Cardiac muscle cell (in vitro differentiated cells and primary cell): Measurements from ENCODE around the gene TALDO1. TPM values are rescaled to one million over a fixed set of nuclear protein-coding genes. Genes with fewer than 3 reads are reported as not detected.
A peak's percentile ranks its signal among the peaks of the same experiment; 100 is the strongest.

Experiments
- DNase-seq, 2 donors: peaks; one replicate each; pipeline versions ENCODE4 v3.0.0 to v3.0.0-alpha.2; 2010 to 2017; ENCODE audit warnings: low read depth in 1 of 2, low spot score in 1 of 2
- H3K27ac ChIP-seq: fragments of 200-600 bp; sonication (generic); 2 replicates; pipeline ENCODE4 v1.5.1; 2016
- H3K27me3 ChIP-seq: fragments of 200-600 bp; sonication (generic); 2 replicates; pipeline ENCODE4 v1.6.0; 2016; ENCODE audit warnings: control low read depth
- H3K36me3 ChIP-seq: fragments of 200-600 bp; sonication (generic); 2 replicates; pipeline ENCODE4 v1.5.1; 2016; ENCODE audit warnings: control low read depth
- H3K4me1 ChIP-seq: fragments of 200-600 bp; sonication (generic); 2 replicates; pipeline ENCODE4 v1.8.1; 2017; ENCODE audit warnings: low read depth, mild to moderate bottlenecking, mixed run types
- H3K4me3 ChIP-seq: fragments of 200-600 bp; sonication (generic); 2 replicates; pipeline ENCODE4 v1.5.1; 2016; ENCODE audit warnings: mild to moderate bottlenecking
- H3K9me3 ChIP-seq: fragments of 200-600 bp; sonication (generic); 2 replicates; pipeline ENCODE4 v1.5.1; 2017; ENCODE audit warnings: low read depth, mild to moderate bottlenecking, control low read depth
- CTCF ChIP-seq: IDR thresholded peaks from 2 replicates; pipeline ENCODE4 v1.5.1; 2012; ENCODE audit warnings: low read depth, mild to moderate bottlenecking, low read length
- polyA plus RNA-seq: library from polyadenylated mRNA; unstranded; fragments of >200 nt; fragmentation: Nextera tagmentation; extraction: Ambion mirVana; gene quantifications from 2 replicates; pipeline ENCODE4 v1.2.1, GENCODE V29; 2016
- total RNA-seq: library from RNA; depleted of rRNA; stranded (reverse); fragments of >200 nt; gene quantifications from 2 replicates; pipeline ENCODE4 v1.2.3, GENCODE V29; 2016

The TALDO1 gene
- total and polyA plus RNA-seq, 2 experiments from 2014 or later: 144 to 174 TPM

- no peak overlapping the region for H3K27ac ChIP-seq
- H3K36me3 ChIP-seq: no peaks in the 10 kb centered on the region
- DNase-seq: no peak
- TF ChIP-seq CTCF: no peak
- no peaks in the 10 kb centered on the region for H3K27me3 ChIP-seq
- H3K4me3 ChIP-seq: peak overlapping the region; percentile 54
- H3K9me3 ChIP-seq: no peaks in the 10 kb centered on the region
- peaks cover 12% of the 10 kb centered on the region for H3K4me1 ChIP-seq
Measured at GRCh38 chr11:804599-804964, 57.3 kb downstream of the TALDO1 start.

- DNase-seq: no peak
- H3K4me3 ChIP-seq: peak overlapping the region; percentile 93
- no peak for TF ChIP-seq CTCF
- peaks cover 17% of the 10 kb centered on the region for H3K36me3 ChIP-seq
- no peaks in the 10 kb centered on the region for H3K27me3 ChIP-seq
- peaks cover 12% of the 10 kb centered on the region for H3K4me1 ChIP-seq
- H3K9me3 ChIP-seq: no peaks in the 10 kb centered on the region
- peak overlapping the region; percentile 98 for H3K27ac ChIP-seq
Measured at GRCh38 chr11:808427-809286, 61.4 kb downstream of the TALDO1 start.

GRCh38 chr11:809287-810039, 62.2 kb downstream of the TALDO1 start, which contains the start of gene RPLP2:
RPLP2 (plus strand) TSS chr11:809967; CDS start chr11:810235, 268 bp downstream.
- Histone ChIP-seq H3K9me3 (no peaks in the 10 kb centered on the region), H3K36me3 (peaks cover 17% of the 10 kb centered on the region), H3K4me1 (peaks cover 9% of the 10 kb centered on the region), H3K27ac (peak within 1 kb of the TSS; percentile 98), H3K4me3 (peak within 1 kb of the TSS; percentile 93), H3K27me3 (no peaks in the 10 kb centered on the region)
- DNase-seq: peak; percentile 97 to 98
- no peak for TF ChIP-seq CTCF

GRCh38 chr11:810040-810567, 62.8 kb downstream of the TALDO1 start:
- Histone ChIP-seq H3K4me1 (peaks cover 7% of the 10 kb centered on the region), H3K36me3 (peaks cover 17% of the 10 kb centered on the region), H3K27me3 (no peaks in the 10 kb centered on the region), H3K9me3 (no peaks in the 10 kb centered on the region), H3K27ac (peak overlapping the region; percentile 98), H3K4me3 (peak overlapping the region; percentile 93)
- peak; percentile 3 for TF ChIP-seq CTCF
- no peak for DNase-seq

- H3K27me3 ChIP-seq: no peaks in the 10 kb centered on the region
- no peak overlapping the region for H3K27ac ChIP-seq
- H3K4me3 ChIP-seq: no peak overlapping the region
- H3K36me3 ChIP-seq: peaks cover 17% of the 10 kb centered on the region
- H3K4me1 ChIP-seq: peaks cover 7% of the 10 kb centered on the region
- H3K9me3 ChIP-seq: no peaks in the 10 kb centered on the region
- DNase-seq: no peak
- TF ChIP-seq CTCF: peak; percentile 17
Measured at GRCh38 chr11:811446-812245, 64.4 kb downstream of the TALDO1 start.
